GM12864 (cell line): ENCODE results near the gene PRRC2B.
"Not testable (repeated sequence)": the region's sequence is repeated elsewhere in the genome, so short reads cannot be mapped to it uniquely, and the experiment has no call there.

Source experiments
- DNase-seq: peaks from one replicate; pipeline ENCODE4 v3.0.0-alpha.2; 2011; ENCODE audit warnings: low read depth
- H3K4me3 ChIP-seq: 2 replicates; pipeline ENCODE4 v1.5.1; 2011; ENCODE audit warnings: mild to moderate bottlenecking, low read depth, low read length, control low read depth
- TF ChIP-seq, protein P1 (sequence below): IDR thresholded peaks from 2 replicates; pipeline ENCODE4 v1.5.1; 2011; ENCODE audit warnings: low read depth, mild to moderate bottlenecking, moderate library complexity, low read length, control low read depth, inconsistent platforms; ENCODE audit errors: missing control alignments

PRRC2B gene

DNA sequence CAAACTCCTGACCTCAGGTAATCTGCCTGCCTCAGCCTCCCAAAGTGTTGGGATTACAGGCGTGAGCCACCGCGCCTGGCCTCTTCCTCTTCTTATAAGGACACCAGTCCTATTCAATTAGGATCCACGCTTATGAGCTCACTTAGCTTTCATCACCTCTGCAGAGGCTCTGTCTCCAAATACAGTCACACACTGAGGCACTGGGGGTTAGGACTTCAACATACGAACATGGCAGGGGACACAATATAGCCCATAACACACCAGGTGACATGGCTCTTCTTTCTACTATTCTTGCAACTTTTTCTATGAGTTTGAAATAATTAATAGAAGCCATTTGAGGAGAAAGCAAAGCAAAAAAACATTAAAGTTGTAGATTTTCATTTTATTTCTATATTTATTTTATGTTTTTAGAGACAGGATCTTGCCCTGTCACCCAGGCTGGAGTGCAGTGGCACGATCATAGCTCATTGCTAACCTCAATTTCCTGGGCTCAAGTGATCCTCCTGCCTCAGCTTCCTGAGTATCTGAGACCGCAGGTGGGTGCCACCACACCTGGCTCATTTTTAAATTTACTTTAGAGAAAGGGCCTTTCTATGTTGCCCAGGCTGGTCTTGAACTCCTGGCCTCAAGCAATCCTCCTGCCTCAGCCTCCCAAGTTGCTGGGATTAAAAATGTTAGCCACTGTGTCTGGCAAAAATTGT is 145.5 kb downstream of the PRRC2B start:
- TF ChIP-seq, protein P1, sequence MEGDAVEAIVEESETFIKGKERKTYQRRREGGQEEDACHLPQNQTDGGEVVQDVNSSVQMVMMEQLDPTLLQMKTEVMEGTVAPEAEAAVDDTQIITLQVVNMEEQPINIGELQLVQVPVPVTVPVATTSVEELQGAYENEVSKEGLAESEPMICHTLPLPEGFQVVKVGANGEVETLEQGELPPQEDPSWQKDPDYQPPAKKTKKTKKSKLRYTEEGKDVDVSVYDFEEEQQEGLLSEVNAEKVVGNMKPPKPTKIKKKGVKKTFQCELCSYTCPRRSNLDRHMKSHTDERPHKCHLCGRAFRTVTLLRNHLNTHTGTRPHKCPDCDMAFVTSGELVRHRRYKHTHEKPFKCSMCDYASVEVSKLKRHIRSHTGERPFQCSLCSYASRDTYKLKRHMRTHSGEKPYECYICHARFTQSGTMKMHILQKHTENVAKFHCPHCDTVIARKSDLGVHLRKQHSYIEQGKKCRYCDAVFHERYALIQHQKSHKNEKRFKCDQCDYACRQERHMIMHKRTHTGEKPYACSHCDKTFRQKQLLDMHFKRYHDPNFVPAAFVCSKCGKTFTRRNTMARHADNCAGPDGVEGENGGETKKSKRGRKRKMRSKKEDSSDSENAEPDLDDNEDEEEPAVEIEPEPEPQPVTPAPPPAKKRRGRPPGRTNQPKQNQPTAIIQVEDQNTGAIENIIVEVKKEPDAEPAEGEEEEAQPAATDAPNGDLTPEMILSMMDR = no peak
- no peak for DNase-seq
- H3K4me3 ChIP-seq = no peak overlapping the region

DNA sequence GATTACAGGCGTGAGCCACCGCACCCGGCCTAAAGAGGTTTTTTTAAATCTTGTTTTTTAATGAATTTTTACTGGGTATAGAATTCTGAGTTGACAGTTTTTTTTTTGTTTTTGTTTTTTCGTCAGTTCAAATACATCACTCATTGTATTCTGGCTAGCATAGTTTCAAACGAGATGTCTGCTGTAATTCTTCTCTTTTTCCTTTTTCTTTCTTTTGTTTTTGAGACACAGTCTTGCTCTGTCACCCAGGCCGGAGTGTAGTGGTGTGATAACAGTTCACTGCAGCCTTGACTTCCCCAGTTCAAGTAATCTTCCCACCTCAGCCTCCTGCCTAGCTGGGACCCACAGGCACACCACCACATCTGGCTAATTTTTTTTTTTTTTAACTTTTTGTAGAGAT is 149.3 kb downstream of the PRRC2B start:
- H3K4me3 ChIP-seq = no peak overlapping the region
- TF ChIP-seq, protein P1 = no peak
- DNase-seq = no peak

DNA sequence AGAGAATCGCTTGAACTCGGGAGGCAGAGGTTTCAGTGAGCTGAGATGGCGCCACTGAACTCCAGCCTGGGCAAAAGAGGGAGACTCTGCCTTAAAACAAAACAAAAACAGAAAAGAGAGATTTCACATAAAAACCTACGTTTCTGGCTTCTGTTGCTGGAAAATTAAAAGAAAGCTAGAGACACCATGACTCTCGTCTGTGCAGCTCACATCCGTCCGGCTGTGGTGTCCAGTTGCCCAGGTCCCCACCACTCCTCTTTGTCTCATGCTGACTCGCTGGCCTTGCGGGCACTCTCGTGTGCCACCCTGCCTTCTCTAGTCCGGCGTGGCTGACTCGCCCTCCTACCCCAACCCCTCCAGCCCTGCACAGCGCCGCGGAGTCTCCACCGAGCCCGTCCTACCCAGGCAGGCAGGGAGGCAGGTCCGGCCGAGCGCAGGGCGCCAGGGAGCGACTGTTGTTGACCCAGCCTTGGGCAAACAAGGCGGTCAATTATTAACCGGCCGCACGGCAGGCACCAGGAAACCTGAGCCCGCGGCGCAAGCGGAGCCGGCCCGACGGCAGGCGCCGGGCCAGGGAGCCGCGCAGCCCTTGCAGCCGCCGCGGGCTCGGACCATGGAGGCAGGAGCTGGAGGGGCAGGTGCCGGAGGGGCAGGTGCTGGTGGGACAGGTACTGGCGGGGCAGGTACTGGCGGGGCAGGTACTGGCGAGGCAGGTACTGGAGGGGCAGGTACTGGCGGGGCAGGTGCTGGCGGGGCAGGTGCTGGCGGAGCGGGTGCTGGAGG is 151.3 kb downstream of the PRRC2B start, which contains the start of gene PRRT1B:
TSS of gene PRRT1B (plus strand) at position 521 of the 783 bp plus-strand sequence. CDS start at position 614, 93 bp downstream.
- TF ChIP-seq, protein P1 = no peak
- no peak for DNase-seq
- no peak within 1 kb of the TSS for H3K4me3 ChIP-seq

DNA sequence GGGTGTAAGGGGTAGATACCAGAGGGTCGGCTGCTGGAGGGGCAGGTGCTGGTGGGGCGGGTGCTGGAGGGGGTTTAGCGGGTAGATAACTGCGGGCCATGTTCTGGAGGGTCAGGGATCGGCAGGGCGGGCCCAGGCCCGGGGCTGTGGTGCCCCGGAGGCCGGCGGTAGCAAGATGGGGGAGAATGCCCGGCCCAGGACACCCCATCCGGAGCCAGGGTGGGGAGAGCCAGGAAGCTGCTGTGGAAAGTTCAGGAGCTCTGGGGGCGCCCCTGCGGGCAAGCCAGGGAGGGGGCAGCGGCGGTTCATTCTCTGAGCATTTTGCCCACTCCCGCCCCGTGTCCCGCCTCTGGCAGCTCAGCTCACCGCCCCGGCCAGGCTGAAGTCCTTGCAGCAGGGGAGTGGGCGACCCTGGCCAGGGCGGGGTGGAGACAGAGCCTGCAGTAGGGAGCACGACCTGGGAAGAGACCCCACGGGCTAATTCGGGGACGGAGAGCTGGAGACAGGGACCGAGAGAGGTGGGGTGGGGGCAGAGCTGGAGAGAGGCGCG is 152.0 kb downstream of the PRRC2B start:
- TF ChIP-seq, protein P1 = no peak

DNA sequence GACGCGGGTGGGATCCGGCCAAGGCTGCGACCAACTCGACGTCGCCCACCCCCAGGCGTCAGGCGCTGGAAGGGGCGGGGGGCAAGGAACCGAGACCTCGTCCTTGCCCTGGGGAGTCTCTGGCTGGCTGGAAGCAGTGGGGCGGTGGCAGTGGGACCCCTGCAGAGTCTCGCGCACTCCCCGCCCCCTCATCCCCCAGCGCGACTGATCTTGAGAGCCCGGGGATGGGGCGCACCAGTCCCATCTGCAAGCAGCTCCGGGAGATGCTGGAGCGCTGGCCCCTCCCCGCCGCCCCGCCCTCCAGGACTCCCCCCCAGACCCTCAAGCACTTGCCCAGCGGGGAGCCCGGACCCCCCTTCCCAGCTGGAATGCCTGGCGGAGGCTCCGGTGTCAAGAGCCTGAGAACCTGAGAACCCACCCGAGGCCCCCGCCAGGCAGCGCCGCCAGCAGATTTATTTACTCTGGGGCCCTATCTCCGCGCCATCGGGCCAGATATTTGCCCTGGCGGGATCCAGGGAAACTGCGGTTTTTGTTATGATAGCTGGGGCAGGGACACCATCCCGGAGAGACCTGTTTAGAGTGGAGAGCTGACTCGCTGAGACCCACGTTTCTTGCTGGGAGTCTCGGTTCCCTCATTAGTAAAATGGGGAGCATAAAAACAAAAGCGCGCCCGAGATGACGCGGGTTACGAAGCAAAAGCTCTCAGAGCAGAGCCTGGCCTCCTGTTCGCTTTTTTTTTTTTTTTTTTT is 152.6 kb downstream of the PRRC2B start:
- H3K4me3 ChIP-seq = no peak overlapping the region
- TF ChIP-seq, protein P1 = no peak
- DNase-seq = no peak

More for the DNA sequence above, 152.0 kb downstream of the PRRC2B start:
- no peak overlapping the region for H3K4me3 ChIP-seq
- no peak for DNase-seq

DNA sequence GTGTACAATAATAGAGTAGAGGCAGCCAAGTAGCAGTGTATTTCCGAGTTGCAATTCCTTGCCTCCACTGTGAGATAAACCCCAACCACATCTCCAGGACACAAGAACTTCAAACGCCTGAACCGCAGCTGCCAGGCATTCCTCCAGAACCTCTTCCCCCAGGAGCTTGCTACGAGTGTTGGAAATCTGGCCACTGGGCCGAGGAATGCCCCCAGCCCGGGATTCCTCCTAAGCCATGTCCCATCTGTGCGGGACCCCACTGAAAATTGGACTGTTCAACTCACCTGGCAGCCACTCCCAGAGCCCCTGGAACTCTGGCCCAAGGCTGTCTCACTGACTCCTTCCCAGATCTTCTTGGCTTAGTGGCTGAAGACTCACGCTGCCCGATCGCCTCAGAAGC is 155.3 kb downstream of the PRRC2B start:
- DNase-seq = not testable (repeated sequence)

More for the DNA sequence above, 155.3 kb downstream of the PRRC2B start:
- H3K4me3 ChIP-seq = not testable (repeated sequence)
